Adrenal gland (tissue), 5 donors: ENCODE measurements around the gene KLHL42.

Experiments used
- CTCF ChIP-seq, 6 experiments: fragments of 450-650 bp in 4 of 6; fragments of 200-600 bp in 2 of 6; sonication (generic) in 1 of 6; IDR thresholded peaks; 1 replicate in 5 of 6; 2 replicates in 1 of 6; pipeline versions ENCODE4 v1.5.1 to v1.8.0; 2016 to 2021; ENCODE audit warnings: antibody characterized with exemption in 6 of 6, mild to moderate bottlenecking in 2 of 6, moderate library complexity in 1 of 6
- POLR2A ChIP-seq, 2 donors: fragments of 450-650 bp; IDR thresholded peaks; one replicate each; pipeline ENCODE4 v1.6.1; 2017; ENCODE audit warnings: antibody characterized with exemption in 2 of 2, mild to moderate bottlenecking in 2 of 2, moderate library complexity in 1 of 2
- donor health status: DM: no; HTN: no; CAD: no.

GRCh38 chr12:27810756-27811155, 30.7 kb downstream of the KLHL42 start:
- TF ChIP-seq CTCF (IDR thresholded peaks at IDR 0.05) = no peak
- TF ChIP-seq POLR2A (IDR thresholded peaks at IDR 0.05) = no peak
